T follicular helper cell (primary cell): ENCODE measurements around the gene PLA2G6.
"Not testable (repeated sequence)": the region's sequence is repeated elsewhere in the genome, so short reads cannot be mapped to it uniquely, and the experiment has no call there.

ENCODE experiments used
- DNase-seq: peaks from one replicate; pipeline ENCODE4 v3.0.0-alpha.2; 2020; ENCODE audit warnings: low read depth

Gene PLA2G6

DNA sequence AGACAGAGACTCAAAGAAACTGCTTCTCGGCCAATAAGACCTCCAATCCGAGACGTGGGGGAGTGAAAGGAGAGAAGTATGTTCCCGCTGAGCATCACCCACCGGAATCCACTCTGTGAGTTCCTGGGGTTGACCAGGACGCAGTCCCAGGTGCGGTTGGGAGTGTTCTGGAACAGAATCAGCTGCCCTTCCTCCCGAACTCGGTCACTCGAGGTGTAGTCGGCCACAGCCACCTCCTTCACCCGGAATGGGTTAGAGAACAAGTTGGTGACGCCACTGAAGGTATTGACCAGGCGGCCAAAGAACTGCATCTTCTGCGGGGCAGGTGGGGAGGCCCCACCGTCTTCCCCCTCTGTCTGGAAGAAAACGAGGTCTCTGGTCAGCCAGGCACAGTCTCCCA lies 12.5 kb downstream of the PLA2G6 start:
- DNase-seq = no peak

DNA sequence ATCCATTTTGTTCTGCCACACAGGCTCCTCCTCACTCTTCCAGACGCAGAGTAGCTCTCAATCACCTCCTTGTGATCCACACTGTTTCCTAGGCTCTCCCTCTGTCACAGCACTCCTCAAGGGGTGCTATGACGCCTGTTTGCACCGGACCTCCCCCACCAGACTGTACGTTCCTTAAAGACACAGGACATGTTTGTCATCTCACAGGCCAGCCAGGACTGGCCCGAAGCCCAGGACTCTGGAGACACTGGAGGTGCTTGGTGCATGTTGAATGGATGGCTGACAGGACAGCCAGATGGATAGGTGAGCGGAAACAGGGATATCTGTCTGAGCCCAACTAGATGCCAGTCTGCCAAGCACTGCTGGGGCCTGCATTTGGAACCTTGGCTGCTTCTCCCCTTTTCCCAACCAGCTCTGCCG lies 13.6 kb downstream of the PLA2G6 start:
- DNase-seq = no peak

DNA sequence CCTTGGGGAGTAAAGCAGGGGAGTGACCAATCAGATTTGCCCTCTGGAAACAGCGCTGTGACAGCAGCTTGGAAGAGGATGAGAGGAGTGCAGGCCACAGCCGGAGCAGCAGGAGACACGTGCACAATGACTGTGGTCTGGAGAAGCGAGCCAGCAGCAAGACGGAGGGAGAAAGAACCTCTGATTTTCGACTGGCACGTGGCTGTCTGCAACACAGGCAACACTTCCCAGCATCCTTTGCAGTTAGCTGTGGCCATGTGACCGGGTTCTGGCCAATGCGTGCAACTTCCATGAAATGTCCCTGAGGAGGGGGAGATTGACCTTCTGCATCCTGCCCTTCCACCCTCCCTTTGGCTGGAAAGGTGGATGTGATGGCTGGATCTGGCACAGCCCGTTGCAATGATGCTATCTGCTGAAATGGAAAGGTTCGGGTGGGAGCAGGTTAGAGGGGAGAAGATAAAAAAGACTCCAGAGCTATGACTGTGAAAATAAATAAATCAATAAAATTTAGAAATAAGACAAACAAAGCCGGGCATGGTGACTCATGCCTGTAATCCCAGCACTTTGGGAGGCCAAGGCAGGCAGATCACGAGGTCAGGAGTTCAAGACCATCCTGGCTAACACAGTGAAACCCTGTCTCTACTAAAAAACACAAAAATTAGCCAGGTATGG lies 15.6 kb downstream of the PLA2G6 start:
- no peak for DNase-seq

DNA sequence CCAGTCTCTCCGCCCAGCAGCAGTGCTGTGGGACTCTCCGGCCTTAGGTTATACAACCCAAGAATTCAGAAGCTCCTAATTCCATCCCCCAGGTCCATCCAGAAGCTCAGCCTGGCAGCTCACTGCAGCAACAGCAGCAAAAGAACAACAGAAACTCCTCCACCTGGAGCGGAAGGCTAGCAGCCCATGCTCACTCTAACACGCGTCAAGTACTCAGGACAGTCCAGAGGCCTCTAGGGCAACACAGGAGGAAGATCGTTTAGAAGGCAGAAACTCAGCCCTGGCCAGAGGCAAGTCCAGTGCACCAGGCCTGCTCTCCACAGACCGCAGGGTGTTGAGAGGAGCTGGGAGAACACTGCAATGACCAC lies 17.1 kb downstream of the PLA2G6 start:
- no peak for DNase-seq

DNA sequence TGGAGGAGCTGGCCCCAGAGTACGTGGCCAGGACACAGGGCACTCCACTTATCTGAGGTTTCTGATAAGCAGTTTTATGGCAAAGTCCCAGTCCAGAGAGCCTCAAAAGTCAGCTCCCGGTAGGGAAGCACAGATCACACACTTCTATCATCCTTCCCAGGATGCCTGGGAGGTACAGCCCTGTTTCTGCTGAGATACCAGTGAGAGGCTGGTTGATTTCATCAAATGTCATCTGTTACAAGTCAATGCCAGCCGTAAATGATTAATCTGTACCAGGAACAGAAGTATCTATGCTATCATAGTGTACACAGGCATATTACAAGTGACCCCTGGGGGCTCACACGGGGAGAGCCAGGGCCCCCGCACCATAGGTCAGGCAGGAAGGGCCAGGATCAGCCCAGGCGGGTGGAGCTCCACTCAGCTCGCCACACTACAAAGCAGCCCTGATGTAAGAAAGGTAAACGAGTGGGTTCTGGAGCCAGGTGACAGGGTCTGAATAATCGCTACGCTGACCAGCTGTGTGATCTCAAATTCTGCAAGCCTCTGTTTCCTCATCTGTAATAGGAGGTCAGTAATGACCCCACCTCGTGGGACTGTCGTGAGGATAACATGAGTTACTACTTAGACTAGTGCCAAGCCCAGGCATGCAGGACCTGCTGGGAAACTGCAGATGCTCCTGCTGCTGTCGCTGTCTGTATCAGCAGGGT lies 17.6 kb downstream of the PLA2G6 start:
- no peak for DNase-seq

DNA sequence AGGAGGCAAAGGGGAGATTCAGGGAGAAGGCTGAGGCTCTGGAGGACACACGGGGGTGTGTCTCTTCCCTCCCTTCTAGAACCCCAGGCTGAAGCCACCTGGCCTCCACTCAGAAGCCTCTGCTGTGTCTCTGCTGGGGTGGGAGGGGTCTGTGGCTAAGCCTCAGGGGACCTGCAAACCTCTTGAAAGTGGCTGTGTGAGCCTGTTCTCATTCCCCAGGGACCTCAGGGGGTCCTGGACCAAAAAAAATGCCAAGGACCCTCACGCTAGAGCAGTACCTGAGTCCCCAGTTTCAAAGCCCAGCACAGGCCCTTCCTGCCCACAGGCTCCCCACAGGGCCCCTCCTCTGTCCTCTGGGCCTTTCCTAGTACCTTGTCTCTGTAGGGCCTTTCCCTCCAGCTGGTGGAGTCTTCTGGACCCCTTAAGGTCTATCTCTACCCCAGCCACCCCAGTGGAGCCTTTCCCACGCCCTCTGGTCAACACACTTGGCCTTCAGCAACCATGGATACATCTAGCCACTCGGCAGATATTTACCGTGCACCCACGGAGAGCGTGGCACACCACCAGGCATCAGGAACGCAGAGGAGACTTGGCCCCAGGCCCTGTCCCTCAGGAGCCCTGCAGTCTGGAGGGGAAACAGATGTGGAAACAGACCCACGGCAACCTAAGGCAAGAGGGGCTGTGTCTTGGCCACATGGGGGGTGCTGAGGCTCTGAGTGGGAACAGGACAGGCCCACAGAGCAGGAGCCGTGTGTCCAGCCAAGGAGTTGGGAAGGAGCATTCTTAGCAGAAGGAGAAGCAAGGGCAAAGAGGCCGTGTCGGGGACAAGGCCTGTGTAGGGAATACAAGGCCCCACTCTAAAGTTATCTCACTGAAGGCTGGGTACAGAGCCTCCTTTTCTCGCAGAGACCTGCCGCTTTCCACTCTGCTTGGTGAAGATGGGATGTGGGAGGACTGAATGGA lies 18.5 kb downstream of the PLA2G6 start:
- DNase-seq = no peak

DNA sequence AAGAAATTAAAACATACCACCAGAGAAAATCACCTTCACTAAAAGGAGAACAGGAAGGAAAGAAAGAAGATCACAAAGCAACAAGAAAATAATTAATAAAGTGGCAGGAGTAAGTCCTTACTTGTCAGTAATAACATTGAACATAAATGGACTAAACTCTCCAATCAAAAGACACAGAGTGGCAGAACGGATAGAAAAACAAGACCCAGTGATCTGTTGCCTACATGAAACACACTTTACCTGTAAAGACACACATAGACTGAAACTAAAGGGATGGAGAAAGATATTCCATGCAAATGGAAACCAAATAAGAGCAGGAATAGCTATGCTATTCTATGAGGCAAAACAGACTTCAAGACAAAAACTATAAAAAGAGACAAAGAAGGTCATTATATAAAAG lies 25.9 kb downstream of the PLA2G6 start:
- DNase-seq = no peak

DNA sequence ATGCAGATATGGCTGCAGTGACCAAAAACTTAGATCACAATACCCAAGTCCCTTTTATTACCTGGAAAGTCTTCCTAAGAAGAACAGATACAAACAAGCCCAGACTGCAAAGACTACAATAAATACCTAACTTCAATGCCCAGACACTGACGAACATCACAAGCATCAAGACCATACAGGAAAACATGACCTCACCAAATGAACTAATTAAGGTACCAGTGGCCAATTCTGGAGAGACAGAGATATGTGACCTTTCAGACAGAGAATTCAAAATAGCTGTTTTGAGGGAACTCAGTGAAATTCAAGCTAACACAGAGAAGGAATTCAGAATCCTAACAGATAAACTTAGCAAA lies 27.1 kb downstream of the PLA2G6 start:
- not testable (repeated sequence) for DNase-seq

DNA sequence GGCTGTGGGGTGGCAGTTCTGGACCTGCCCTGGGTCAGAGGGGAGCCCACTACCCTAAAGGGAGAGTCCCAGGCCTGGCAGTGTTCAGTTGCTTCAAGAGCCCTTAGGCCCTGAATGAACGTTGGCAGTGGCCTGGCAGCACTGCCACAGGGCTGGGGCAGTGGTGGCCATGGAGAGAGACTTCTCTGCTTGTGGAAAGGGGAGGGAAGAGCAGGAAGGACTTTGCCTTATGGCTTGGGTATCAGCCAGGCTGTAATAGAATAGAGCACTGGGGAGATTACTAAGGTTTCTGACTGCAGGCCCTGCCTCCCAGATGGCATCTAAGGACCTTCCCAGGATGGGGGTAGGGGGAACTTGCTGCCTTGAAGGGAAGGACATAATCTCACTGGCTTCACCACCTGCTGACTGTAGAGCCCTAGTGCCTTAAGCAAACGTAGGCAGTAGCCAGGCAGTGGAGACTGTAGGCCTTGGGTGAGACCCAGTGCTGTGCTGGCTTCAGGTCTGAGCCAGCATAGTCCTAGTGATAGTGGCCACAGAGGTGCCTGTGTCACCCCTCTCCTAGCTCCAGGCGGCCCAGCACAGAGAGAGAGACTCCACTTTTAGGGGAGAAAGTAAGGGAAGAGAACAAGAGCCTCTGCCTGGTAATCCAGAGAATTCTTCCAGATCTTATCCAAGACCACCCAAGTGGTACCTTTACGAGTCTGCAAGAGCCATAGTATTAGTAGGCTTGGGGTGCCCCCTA lies 27.6 kb downstream of the PLA2G6 start:
- DNase-seq = no peak

DNA sequence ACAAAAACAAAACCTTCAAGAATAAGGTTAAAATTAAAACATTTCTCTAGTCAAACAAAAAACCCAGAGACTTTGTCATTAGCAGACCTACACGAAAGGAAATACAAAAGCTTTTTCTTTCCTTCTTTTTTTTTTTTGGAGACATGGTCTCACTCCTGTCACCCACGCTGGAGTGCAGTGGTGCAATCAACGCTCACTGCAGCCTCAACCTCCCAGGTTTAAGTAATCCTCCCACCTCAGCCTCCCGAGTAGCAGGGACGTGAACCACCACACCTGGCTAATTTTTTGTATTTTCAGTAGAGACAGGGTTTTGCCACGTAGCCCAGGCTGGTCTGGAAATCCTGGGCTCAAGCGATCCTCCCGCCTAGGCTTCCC lies 30.5 kb downstream of the PLA2G6 start:
- DNase-seq = no peak

DNA sequence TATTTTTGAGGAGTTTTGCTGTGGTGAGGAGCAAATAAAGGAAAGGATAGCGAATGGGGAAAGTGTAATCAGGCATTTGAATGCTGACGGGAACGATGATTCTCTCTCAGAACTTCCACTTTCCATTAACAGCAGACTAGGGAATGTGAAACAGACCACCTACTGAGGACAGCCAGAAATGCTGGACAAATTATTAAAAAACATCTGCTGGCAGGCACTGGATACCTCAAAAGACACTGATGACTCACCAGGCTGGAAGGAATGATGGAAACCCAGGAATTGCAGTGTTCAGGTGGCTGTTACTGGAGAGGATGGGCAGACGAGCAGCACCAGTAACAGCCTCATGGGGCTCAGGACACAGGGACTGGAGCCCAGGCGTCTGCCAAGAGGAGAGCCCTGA lies 33.4 kb downstream of the PLA2G6 start:
- DNase-seq = no peak

DNA sequence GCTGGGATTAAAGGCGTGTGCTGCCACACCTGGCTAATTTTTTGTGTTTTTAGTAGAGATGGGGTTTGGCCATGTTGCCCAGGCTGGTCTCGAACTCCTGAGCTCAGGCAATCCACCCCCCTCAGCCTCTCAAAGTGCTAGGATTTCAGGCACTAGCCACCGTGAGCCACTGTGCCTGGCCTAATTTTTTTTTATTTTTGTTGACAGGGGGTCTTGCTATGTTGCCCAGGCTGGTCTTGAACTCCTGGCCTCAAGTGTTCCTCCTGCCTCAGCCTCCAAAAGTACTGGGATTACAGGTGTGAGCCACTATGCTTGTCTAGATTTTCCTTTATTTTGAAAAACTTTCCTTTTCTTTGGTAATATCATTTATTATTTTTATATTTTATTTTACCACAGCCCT lies 35.5 kb downstream of the PLA2G6 start:
- not testable (repeated sequence) for DNase-seq

DNA sequence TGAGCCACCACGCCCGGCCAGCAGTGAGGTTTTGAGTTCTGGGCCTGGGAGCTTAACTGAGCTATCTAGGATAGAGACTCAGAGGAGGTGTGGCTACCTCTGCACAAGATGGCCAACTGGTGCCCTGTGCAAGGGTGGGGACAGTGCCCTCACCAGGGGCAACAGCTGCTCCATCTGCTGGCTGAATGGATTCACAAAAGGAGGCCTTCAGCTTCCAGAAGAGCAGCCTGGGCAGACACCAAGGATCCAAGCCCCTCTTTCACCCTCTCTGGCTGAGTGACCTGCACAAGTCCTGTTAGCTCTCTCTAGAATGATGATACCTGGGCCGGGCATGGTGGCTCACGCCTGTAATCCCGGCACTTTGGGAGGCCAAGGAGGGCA lies 37.6 kb downstream of the PLA2G6 start:
- no peak for DNase-seq

DNA sequence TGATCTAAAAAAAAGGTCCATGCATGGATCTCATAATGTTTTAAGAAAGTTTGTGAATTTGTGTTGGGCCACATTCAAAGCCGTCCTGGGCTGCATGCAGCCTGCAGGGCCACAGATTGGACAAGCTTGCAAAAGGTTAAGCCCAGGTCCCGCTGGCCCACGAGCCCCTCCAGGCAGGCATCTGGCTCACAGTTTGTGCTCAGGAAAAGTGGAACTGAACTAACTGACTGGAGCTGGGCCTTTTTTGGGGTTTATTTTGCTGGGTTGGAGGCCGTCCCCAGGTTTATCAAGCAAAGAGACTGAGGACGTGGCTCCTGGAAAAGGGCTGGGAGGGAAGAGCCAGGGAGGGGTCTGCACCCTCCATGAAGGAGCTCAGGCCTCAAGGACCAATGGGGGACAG lies 39.0 kb downstream of the PLA2G6 start:
- no peak for DNase-seq

DNA sequence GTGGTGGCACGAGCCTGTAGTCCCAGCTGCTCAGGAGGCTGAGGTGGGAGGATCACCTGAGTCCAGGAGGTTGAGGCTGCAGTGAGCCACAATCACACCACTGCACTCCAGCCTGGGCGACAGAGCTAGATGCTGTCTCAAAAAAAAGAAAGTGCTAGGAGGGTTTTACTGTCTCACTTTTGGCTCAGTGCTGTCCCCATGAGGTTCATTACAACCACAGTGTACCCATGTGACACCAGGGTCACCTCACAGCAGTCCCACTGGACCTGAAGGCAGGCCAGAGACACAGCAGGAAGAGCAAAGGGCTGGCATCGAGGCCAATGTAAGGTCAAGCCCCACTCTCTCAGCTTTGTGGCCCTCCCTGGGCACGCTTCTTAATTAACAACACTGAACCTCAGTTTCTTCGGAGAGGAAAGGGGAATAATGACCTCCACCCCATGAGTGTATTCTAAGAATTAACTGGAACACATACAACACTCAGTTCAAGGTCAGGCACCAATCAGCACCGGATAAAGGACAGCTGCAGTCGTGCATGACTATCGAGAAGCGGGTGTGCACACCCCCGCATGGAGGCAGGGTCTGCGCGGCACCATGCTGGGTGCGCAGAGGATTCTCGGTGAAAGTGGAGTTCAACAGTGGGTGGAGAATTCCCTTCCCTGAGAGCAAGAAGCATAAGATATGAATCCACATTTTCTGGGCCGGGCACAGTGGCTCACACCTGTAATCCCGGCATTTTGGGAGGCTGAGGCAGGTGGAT lies 40.2 kb downstream of the PLA2G6 start:
- no peak for DNase-seq

DNA sequence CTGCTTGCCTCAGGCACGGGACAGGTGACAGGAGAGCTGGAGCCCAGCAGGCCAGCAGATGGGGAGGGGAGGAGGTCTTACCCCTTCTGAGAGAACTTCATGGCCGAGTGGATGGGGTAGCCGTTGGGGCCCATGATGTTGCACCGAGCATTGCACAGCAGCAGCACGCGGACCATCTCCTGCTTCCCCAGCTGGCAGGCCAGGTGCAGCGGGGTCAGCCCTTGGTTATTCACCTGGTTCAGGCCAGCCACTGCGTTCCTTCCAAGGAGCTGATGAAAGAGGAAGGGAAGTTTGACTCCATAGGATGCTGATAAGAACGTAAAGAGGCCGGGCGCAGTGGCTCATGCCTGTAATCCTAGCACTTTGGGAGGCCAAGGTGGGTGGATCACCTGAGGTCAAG lies 41.7 kb downstream of the PLA2G6 start:
- DNase-seq = no peak

DNA sequence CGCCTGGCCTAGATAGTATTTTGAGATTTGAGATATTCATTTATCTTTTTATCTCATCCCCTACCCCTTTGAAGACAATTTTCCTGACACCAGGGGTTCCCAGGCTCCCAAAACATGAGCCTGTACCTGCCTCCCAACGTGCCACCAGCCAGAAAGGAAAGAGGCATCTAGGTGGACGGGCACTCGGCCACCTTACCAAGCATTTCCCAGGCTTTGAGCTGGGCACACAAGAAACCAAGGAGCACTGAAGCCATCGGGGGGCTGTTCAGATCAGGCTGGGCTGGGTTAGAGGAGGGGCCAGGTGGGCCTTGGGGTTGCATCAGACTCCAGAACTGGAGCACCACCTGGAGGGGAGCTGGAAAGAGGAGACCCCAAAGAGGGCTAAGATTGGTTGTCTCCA lies 42.7 kb downstream of the PLA2G6 start:
- no peak for DNase-seq

DNA sequence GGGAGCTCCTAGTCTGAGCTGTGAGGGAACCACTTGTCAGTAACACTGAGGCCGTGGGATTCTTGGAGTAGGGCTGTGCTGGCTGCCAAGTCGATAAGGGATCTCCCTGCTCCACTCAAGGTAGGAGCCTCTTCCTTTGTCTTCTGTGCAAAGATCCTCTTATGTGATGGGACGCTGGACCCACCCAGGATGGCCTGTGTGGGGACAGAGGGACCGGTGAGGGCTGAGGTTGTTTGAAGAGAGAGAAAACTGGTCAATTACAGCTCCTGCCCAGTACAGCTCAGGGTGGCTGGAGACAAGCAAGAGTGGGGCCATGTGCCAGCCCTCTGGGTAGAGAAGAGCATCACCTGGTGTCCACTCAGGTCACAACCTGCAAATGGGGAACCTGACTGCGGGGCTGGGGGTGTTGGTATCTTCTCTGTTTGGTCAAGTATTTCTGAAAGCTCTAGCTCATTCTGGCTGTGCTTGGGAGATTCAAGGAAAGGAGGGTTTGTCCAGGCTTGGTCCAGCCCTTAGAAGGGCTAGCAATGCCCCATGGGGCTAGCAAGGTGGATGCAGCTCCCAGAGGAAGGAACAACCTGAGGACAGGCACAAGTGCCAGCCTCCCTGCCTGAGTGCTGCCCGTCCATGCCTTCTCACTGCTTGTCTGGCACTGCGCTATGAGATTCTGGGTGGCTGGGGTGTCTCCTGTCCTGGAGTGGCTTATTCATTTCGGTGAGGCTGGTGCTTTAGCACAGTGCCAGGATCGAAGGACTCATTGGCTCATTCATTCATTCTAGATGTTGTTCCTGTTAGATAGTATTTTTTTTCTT lies 43.5 kb downstream of the PLA2G6 start:
- no peak for DNase-seq

DNA sequence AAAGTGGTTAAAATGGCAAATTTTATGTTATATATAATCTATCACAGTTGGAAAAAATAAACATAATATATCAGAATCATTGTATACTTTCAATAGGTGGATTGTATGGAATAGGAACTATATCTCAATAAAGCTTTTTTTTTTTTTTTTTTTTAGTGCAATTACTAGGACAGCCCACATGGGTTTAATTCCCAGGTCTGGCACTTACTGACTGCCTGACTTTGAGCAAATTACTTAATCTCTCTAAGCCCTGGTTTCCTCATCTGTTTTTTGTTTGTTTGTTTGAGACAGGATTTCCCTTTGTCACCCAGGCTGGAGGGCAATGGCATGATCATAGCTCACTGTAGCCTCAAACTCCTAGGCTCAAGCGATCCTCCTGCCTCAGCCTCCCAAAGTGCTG lies 45.0 kb downstream of the PLA2G6 start:
- no peak for DNase-seq

DNA sequence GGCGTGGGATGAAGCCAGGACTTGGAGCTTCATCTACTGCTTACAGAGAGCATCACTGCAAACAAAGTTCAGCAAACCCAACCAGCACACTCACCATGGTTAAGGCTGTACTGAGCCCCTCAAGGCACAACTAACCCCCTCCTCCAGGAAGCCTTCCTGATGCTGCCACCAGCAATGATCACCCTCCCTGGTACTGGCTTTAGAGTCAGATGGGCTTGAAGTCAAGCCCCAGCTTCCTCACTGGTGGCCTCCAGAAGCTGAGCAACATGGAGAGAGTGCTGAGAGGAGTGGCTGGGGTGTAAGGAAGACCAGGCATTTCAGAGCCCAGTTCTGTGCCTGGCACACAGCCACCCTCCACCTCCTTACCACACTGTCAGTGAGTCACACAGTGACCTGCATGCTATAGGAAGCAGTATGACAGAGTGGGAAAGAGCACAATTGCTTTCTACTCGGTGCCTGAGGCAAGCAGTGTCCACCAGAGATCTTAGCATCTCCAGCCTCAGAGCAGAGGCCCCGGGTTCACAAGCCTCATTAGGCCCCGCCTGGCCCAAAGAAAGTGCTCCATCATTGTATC lies 46.4 kb downstream of the PLA2G6 start:
- DNase-seq = no peak
